ENCODE results near the gene OGN.

OGN gene

DNA sequence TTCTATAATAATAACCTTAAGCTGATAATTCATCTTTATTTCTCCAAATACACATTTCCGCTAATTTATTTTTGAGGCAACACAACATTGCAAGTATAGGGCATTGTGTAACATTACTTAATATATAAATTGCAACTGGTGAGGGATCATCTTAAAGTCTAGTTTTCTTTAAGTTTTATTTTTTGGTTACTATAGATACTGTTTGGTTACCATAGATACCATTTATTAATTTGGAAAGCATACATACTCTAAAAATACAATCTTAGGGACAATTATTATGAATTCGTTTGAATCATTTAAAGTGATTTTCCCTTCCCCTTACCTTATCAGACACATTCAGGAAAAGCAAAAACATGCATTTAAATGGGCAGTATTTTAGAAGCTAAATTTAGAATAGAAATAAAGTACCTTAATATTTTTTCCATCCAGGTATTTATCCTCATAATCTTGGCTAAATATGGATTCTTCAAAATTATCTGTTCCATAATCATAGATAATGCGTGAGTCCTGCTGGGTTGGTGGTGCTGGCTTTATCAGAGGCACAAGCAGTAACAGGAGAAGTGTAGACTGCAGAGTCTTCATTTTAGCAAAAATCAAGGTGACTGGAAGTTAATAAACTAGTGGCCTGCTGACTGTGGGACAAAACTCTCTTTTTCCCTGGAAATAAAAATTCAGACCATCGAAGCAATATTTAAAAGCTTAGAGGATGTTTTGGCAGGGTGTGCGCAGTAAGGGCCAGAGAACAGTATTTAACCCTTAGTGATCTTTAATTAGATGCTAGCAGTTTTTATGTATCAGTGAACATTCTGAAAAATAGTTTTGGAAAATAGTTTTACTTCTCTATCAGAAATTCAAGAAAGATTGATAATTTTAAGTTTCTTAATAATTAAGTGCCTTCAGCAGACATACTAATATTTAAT, 1.3 kb downstream of the OGN start:
- no peak for DNase-seq

DNA sequence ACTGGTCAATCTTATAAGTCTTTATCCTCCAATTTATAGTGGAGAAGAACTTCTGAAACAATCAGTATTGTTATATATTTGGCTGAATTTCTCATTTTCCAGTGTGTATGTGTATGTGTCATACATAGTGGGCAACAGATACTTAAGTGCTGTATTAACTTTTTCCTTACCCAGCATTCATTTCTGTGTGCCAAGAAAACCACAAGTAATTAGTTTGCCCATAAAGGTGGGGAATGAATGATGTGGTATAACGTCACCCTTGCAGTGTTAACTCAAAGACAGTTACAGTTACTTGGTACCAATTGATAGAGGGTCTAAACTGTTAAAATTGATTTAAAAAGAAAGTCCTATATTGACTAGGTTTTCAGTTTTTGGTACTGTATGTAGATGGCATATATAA, 2.0 kb downstream of the OGN start:
- no peak for DNase-seq

DNA sequence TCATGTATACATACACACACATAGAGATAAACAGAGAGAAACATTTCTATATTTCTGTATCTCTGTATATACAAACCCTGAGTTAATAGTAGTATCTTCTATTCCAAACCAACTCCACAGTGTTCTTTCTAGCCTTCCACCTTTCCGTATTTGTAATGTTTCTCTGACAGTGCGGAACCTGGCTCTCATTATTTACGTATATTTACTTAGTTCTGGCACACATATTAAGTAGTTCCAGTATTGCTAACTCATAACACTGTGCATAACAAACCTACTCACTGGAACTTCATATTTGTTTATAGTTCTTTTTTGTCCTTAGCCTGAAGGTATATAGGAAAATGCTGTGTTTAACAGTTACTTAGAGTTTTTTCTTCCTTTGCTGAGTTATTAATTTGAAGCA, 6.5 kb downstream of the OGN start:
- DNase-seq = no peak

DNA sequence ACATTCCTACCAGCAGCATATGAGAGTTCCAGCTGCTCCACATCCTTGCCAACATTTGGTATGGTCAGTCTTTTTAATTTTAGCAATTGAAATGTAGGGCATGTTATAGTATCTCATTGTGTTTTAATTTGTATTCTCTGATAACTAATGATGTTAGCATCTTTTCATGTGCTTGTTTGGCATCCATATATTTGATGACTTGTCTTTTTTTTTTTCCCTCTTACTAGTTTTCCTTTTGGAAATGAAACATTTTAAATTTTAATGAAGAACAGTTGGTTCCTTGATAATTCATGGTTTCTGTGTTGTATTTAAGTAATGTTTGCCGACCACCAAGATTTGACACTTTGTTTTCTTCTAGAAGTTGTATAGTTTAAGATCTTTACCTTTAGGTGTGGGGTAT, 8.8 kb downstream of the OGN start:
- DNase-seq = no peak

DNA sequence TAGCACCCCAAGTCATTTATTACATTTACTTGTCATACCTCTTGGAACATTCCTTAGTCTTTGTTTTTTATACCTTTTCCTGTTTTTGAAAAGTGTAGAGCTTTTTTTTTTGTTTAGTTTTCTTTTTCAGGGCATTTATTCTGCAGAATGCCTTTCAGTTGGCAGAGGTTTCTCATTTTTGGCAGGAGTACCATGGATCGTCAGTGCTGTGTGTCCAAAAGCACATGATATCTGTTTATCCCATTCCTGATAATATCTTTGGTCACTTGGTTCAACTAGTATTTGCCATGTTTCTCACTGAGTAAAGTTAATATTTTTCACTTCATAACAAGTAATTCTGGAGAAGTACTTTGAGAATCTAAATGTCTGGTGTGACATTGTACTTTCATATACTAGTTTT, 10.7 kb downstream of the OGN start:
- DNase-seq = no peak

DNA sequence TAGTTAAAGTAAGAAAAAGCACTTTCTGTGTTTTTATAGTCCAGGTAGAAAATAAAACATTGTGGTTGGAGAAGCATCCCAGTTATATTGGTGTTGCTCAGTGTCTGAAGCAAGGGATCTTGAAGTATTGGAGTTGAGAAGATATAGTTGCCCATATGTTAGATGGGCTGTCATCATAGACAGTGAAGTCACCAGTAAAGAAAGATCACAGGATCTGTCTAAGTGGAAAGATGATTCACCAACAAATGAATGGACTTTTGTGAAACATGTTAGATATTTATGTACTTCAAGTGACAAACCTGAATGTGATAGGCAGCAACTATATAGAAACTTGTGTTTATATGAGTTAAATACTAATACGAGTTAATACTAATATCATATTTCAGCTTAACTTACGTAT, 11.7 kb downstream of the OGN start:
- DNase-seq = no peak

DNA sequence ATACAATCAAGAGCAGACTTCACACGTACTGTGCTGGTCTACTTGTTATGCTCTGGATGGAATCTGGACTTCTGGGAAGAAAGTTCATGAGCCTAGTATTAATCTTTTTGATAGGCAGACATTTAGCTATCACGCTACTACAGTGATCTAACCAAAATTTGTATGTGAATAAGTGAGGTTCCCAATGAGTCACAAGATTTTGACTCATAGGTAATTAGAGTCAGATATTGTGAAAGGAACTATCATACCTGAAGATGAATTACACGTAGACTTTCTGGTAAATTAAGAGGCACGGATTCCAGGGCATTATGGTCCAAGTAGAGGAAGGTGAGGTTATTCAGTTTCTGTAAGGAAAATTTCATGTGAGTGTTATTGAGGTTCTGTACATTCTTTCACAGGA, 18.4 kb downstream of the OGN start:
- no peak for DNase-seq

DNA sequence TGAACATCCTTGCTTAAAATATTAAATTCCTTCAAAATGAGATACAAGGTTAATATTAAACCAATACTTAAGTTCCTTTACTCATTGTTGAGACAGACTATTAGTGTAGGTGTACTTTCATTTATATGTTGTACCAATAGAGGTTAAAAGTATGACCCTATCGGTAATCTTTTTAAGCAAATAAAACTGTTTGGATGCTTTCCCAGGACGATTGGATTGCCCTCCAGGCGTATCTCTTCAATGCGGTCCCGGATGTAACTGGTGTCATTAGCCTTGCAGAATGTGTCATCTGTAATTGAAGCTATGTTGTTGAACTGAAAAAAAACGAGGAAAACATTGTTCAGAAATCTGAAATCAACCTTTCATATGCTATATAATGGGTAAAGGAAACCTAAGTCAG, 18.9 kb downstream of the OGN start:
- no peak for DNase-seq

DNA sequence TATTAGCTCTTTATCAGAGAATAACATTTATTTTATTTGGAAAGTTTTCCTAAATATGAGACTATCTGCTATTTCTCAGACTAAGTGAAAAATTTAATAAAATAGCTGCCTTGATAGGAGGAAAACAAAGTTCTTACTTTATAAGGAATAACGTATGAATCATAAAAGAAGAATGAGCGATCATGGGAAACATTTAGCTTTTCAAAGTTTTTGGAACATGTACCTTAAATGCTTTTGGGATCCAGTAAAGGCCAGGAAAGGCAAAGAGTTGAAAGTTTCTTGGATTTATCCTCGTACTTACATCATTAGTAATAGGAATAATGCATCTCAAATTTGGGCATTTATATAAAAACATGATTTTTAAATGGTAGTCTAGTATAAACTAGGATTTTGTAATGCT, 19.4 kb downstream of the OGN start:
- no peak for DNase-seq

DNA sequence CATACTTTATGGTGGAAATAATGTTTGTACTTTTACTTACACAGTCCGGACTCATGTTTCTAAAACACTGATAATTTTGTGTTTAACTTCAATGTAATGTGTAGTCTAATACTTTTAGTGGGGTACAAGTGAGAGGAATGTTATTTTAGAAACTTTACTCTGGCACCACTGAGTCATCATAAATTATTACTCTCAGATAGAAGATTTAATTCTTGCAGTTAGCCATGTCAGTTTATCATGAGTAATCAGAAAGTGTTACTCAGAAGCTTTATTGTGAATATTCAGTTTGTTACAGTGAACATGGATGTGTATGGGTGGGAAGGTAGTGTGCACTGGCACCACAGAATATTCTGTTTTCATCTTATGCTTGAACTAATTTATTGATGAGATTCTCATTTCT, 20.0 kb downstream of the OGN start:
- no peak for DNase-seq

DNA sequence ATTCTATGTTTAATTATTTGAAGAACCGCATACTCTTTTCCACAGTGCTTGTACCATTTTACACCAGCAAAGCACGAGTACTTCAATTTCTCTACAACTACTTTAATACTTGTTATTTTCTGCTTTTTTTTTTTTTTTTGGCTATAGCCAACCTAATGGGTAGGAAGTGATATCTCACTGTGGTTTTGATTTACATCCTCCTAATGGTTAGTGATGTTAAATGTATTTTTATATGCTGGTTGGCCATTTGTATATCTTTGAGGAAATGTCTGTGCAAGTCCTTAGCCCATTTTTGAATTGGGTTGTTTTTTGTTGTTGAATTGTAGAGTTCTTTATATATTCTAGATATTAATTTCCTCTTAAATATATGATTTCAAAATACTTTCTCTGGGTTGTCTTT, 22.6 kb downstream of the OGN start:
- no peak for DNase-seq

DNA sequence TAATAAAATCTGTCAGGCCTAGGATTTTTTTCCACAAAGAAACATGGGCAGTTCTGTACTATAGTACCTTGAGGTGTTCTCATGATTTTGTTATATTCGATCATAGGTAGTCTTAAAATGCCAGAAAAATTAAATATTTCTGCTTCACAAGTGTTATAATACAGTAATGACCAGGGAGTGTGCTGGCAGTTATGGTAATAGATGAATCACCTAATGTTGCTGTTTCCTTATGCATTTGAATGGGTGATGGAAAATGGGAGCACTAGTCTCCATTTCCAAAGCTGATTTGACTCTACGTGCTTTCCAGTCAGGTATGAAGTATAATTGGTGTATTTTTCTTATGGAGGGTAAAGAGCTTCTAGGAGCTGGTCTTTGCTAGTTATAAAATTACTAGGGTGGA, 23.8 kb downstream of the OGN start:
- no peak for DNase-seq

DNA sequence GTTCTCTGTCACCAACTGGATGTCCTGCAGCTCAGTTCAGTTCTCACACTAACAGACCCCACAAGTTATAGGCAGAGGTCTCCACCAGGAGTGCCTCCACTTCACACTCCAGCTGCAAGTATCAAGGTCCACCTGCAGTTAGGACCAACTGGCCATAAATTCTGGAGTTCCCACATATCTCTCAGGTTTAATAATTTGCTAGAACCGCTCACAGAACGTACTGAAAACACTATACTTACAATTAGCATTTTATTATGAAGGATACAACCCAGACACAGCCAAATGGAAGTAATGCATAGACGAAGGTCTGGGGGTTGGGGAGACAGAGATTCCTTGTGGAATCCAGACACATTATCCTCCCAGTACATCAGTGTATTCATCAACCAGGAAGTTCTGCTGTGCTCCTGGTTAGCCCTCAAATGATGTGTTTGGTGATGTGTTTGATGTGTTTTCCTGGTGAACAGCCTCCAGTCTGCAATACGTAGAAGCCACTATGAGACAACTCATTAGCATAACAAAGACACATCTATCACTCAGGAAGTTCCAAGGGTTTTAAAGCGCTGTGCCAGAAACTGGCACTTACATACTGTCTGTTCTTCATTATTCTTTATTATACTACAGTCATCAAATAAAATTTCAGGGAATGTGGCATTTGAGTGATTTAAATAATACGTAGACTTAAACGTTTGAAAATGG, 25.4 kb downstream of the OGN start:
- no peak for DNase-seq

DNA sequence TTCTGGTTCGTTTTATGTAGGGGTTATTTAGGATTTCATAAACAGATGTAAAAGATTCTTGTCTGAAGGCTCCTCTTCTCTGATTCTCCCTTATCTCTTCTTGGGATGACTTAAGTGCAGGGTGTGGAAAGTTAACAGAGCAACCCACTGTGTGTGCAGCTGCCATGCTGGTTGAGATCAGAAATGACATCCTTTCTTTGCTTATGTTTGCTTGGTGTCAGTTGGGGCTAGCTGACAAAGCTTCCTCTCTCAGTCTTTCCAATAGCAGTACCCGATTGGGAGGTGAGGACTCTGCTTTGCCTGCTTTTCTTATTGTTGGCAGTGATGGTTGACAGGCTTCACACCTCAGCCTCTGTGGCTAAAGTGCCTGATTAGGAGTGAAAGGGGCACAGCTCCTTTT, 26.5 kb downstream of the OGN start:
- no peak for DNase-seq

DNA sequence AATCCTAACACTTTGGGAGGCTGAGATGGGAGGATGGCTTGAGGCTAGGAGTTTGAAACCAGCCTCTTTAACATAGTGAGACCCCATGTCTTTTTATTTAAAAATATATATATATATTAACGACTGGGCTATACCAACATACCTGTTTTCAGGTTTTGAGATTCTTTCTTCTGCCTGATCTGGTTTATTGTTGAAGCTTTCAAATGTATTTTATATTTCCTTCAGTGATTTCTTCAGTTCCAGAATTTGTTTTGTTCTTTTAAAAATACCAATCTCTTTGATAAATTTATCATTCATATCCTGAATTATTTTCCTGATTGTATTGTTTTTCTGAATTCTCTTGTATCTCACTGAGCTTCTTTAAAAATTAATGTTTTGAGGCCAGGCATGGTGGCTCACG, 31.2 kb downstream of the OGN start:
- no peak for DNase-seq

DNA sequence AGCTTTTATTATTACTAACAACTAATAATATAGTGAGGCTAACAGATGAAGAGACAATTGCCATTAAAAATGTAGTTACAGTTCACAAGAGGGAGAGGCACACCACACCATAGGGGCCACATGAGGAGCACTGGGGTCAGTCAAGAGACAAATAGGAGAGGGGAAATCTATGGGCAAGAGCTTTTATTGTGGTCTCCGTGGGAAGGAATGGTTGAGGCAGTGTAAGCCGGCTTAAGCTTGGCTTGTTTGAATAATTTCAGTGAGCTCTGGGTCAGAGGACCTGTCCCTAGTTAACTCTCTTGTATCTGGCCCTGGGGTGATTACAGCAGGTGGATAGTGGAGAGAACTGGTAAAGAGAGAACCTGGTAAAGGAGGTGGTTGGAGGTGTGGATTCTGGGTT, 35.3 kb downstream of the OGN start:
- DNase-seq = no peak

DNA sequence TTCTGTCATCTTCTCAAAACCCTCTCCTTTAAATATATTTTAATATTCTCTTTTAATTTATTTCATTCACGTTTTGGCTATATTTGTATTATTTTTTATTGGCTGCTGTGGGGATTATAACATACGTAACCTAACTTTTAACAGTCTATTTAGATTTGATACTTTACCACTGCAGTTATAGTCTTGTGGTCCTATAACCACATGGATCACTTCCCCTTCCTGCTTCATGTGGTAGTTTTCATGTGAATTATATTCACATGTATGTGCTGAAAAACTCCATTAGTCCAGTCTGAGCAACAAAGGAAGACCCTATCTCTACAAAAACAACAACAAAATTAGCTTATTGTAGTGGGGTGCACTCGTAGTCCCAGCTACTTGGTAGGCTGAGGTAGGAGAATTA, 44.3 kb downstream of the OGN start:
- DNase-seq = no peak

DNA sequence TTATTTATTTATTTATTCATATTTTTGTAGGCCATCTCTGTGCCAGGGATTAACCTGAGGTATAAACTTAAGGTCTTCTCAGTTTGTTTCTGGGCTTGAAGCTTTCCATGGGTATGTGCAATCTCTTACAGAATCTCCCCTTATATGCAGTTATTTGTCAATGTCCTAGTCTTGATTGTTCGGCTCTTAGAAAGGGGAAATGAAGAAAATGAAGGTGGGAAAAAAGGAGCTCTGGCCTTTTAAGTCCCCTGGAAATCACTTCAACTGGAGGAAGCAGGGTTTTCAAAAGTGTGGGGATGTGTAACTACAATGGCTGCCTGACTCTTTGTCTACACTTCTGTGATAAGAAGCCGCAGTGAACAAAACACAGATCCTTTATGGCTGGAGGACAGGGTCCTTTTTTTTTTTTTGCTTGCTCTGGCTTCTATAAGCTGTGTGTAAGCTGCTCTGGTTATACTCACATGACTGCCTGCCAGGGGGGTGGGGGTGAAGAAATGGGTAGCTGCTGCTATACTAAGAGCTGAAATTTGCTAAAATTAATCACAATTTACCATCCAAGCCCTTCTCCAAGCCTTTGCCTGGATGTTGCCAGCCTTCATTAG, 44.9 kb downstream of the OGN start:
- no peak for DNase-seq

DNA sequence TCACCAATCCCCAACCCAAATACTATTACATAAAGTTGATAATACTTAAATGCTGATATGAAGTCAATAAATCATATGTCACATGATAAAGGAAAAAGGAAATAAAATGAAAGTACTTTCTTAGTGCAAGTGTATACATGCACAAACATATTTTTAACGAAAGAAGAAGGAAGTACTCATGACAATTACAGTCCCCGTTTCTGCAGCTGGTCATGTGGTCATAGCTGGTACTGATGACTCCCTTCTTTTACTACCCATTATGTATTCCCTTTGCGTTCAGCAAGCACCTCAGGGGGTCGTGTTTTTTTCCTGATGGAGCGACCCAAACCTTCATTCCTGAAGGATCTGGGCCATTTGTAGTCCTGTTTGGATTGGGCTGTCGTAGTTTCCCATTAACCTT, 51.3 kb downstream of the OGN start:
- no peak for DNase-seq

DNA sequence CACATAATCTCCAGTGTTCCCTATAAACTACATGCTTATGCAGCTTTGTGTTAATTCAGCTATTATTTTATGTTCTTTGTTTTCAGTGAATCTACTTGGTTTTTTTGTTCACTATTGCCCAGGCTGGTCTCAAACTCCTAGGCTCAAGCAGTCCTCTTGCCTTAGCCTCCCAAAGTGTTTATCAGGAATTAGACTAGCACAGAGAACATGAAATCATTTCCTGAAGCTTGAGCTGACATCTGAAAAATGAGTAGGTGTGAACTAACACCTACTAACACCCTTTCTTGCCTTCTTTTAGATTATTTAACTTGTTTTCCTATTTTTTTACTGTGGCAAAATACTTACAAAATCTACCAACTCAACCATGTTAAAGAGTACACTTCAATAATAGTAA, 53.6 kb downstream of the OGN start:
- no peak for DNase-seq

DNA sequence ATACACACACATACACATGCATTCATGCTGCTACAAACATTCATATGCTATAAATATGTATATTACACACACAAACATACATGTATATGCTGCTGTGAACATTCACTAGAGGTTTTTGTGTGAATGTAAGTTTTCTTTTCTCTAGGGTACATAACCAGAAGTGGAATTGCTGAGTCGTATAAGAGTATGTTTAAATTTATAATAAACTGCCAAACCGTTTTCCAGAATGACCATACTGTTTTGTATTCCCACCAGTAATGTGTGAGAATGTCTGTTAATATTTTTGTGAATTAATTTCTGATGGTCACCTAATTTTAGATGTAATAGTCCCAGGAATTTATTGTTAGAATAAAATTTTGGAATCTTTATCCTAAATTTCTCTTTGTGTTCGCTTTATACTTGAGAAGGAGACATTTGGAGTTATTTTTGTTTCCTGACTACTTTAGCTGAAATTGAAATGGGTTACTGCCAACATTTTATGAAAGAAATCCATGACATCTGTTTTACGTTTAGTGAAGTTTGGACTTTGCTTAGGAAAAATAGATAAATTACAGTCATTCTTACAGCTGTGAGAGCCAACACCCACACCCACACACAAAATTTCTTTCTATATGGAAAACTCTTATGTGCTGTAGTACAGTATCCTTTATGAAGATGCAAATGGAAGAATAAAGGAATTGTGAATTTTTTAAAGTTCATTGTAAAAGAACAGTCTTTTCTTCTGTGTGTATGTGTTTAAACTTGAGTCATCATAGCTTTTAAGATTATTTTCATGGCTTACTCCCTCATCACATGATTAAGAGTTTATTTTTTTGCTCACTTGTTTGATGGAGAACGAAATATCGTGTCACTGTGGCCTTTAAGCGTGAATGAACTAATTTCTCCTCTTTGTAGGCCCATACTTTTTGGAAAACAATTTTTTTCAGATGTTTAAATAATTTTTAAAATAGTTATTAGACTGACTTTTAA, 54.3 kb downstream of the OGN start:
- DNase-seq = no peak

DNA sequence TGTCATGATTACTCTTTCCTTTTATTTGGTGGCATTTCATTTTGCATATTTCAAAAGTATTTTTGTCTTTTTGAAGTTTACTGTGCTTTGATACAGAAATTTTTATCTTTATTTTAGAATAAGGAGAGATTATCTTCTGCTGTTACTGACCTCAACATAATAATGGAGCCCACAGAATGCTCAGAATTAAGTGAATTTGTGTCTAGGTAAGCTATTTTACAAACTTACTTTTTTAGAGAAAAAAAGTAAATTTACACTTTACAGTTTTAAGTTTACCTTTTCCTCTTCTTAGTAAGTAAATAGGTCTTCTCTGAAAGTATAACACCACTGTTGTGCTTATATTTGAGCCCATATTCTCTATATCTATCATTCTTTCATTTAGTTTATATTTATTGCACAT, 58.8 kb downstream of the OGN start:
- DNase-seq = no peak
